MM.1S (cell line): Measurements from ENCODE around the gene ZFPM1.
"Not testable (repeated sequence)": the region's sequence is repeated elsewhere in the genome, so short reads cannot be mapped to it uniquely, and the experiment has no call there.

ENCODE experiments used
- DNase-seq: peaks from one replicate; pipeline ENCODE4 v3.0.0-alpha.2; 2015
- H2AFZ ChIP-seq: fragments of 300-600 bp; sonication (generic); 2 replicates; pipeline ENCODE4 v1.6.0; 2016; ENCODE audit warnings: antibody characterized with exemption, low read length
- H3F3A ChIP-seq: fragments of 300-600 bp; sonication (generic); 2 replicates; pipeline ENCODE4 v1.6.1; 2016; ENCODE audit warnings: mild to moderate bottlenecking, antibody characterized with exemption, low read length, moderate library complexity, mixed read lengths; ENCODE audit not compliant: insufficient read depth
- H3K27ac ChIP-seq: fragments of 300-600 bp; sonication (generic); 2 replicates; pipeline ENCODE4 v1.5.1; 2016; ENCODE audit warnings: mild to moderate bottlenecking, low read length
- H3K27me3 ChIP-seq: fragments of 300-600 bp; sonication (generic); replicated peaks from 2 replicates; pipeline ENCODE4 v1.6.0; 2016; ENCODE audit warnings: low read length; ENCODE audit not compliant: insufficient read depth
- H3K36me3 ChIP-seq: fragments of 300-600 bp; sonication (generic); replicated peaks from 2 replicates; pipeline ENCODE4 v1.6.1; 2016; ENCODE audit warnings: mild to moderate bottlenecking, low read length, mixed read lengths; ENCODE audit not compliant: insufficient read depth
- H3K4me1 ChIP-seq: fragments of 300-600 bp; sonication (generic); 2 replicates; pipeline ENCODE4 v1.6.1; 2016; ENCODE audit warnings: low read length, mixed read lengths
- H3K4me2 ChIP-seq: fragments of 300-600 bp; sonication (generic); 2 replicates; pipeline ENCODE4 v1.6.0; 2016; ENCODE audit warnings: low read depth, low read length
- H3K4me3 ChIP-seq: fragments of 300-600 bp; sonication (generic); 2 replicates; pipeline ENCODE4 v1.5.1; 2016; ENCODE audit warnings: low read length, mixed read lengths
- H3K79me2 ChIP-seq: fragments of 300-600 bp; sonication (generic); 2 replicates; pipeline ENCODE4 v1.6.1; 2016; ENCODE audit warnings: mixed run types, low read length, mixed read lengths
- H3K9ac ChIP-seq: fragments of 300-600 bp; sonication (generic); 2 replicates; pipeline ENCODE4 v1.6.1; 2016; ENCODE audit warnings: low read length, mixed read lengths
- H3K9me2 ChIP-seq: fragments of 300-600 bp; sonication (generic); replicated peaks from 2 replicates; pipeline ENCODE4 v1.6.1; 2016; ENCODE audit warnings: mild to moderate bottlenecking, low read length, mixed read lengths; ENCODE audit not compliant: insufficient read depth
- H3K9me3 ChIP-seq: fragments of 300-600 bp; sonication (generic); replicated peaks from 2 replicates; pipeline ENCODE4 v1.6.1; 2016; ENCODE audit warnings: mild to moderate bottlenecking, low read length, mixed read lengths; ENCODE audit not compliant: insufficient read depth
- H4K20me1 ChIP-seq: fragments of 300-600 bp; sonication (generic); 2 replicates; pipeline ENCODE4 v1.6.1; 2016; ENCODE audit warnings: mild to moderate bottlenecking, low read length, moderate library complexity, mixed read lengths; ENCODE audit not compliant: insufficient read depth
- CTCF ChIP-seq: fragments of 300-600 bp; sonication (generic); IDR thresholded peaks from 2 replicates; pipeline ENCODE4 v1.5.1; 2016; ENCODE audit warnings: antibody characterized with exemption, low read length, mixed read lengths
- EZH2 ChIP-seq: fragments of 300-600 bp; sonication (generic); optimal IDR thresholded peaks from 2 replicates; pipeline ENCODE3; 2017; ENCODE audit warnings: low read depth, mild to moderate bottlenecking, antibody characterized with exemption, low read length, mixed read lengths
- EZH2phosphoT487 ChIP-seq: fragments of 300-600 bp; sonication (generic); IDR thresholded peaks from 2 replicates; pipeline ENCODE4 v1.6.1; 2018; ENCODE audit warnings: antibody characterized with exemption, low read length

Gene ZFPM1

GRCh38 chr16:88407807-88408206 lies 45.3 kb upstream of the ZFPM1 start:
- H3K36me3 ChIP-seq: no peaks in the 10 kb centered on the region
- H3K4me2 ChIP-seq: no peak overlapping the region
- no peak overlapping the region for H3K9ac ChIP-seq
- no peaks in the 10 kb centered on the region for H4K20me1 ChIP-seq
- H3K4me1 ChIP-seq: no peaks in the 10 kb centered on the region
- peaks cover 40% of the 10 kb centered on the region for H3K27me3 ChIP-seq
- DNase-seq: no peak
- H3K9me3 ChIP-seq: no peaks in the 10 kb centered on the region
- H3K4me3 ChIP-seq: no peak overlapping the region
- H3F3A ChIP-seq: no peaks in the 10 kb centered on the region
- no peaks in the 10 kb centered on the region for H3K9me2 ChIP-seq
- TF ChIP-seq CTCF (no peak), EZH2phosphoT487 (no peak), EZH2 (no peak)
- H2AFZ ChIP-seq: no peak overlapping the region
- no peak overlapping the region for H3K27ac ChIP-seq
- no peaks in the 10 kb centered on the region for H3K79me2 ChIP-seq

GRCh38 chr16:88408561-88409142 lies 44.4 kb upstream of the ZFPM1 start:
- DNase-seq: no peak
- TF ChIP-seq EZH2: no peak
- TF ChIP-seq CTCF: no peak
- no peak for TF ChIP-seq EZH2phosphoT487
- no peak overlapping the region for H2AFZ ChIP-seq
- no peaks in the 10 kb centered on the region for H3K9me2 ChIP-seq
- H3K4me1 ChIP-seq: no peaks in the 10 kb centered on the region
- no peak overlapping the region for H3K27ac ChIP-seq
- no peaks in the 10 kb centered on the region for H3K36me3 ChIP-seq
- H3F3A ChIP-seq: no peaks in the 10 kb centered on the region
- H3K4me3 ChIP-seq: no peak overlapping the region
- H3K4me2 ChIP-seq: no peak overlapping the region
- no peak overlapping the region for H3K9ac ChIP-seq
- H3K79me2 ChIP-seq: no peaks in the 10 kb centered on the region
- H4K20me1 ChIP-seq: no peaks in the 10 kb centered on the region
- H3K9me3 ChIP-seq: no peaks in the 10 kb centered on the region
- H3K27me3 ChIP-seq: peaks cover 40% of the 10 kb centered on the region

GRCh38 chr16:88409296-88410065 lies 43.6 kb upstream of the ZFPM1 start:
- TF ChIP-seq EZH2phosphoT487 (no peak), EZH2 (no peak), CTCF (no peak)
- Histone ChIP-seq H3K27me3 (peaks cover 38% of the 10 kb centered on the region), H3K9ac (no peak overlapping the region)

GRCh38 chr16:88410297-88410968 lies 42.6 kb upstream of the ZFPM1 start:
- not testable (repeated sequence) for H3K9ac ChIP-seq, H3K27ac ChIP-seq, H3K4me2 ChIP-seq, H3K36me3 ChIP-seq, H3K9me2 ChIP-seq, H3K79me2 ChIP-seq, DNase-seq, H4K20me1 ChIP-seq, H3K4me3 ChIP-seq, H3K4me1 ChIP-seq, H3F3A ChIP-seq, H3K9me3 ChIP-seq, H2AFZ ChIP-seq
- H3K27me3 ChIP-seq: peaks cover 43% of the 10 kb centered on the region

More at GRCh38 chr16:88409296-88410065, 43.6 kb upstream of the ZFPM1 start:
- Histone ChIP-seq H4K20me1 (no peaks in the 10 kb centered on the region), H3K27ac (no peak overlapping the region), H3K4me2 (no peak overlapping the region), H3K4me3 (no peak overlapping the region), H3K79me2 (no peaks in the 10 kb centered on the region), H2AFZ (no peak overlapping the region), H3K9me2 (no peaks in the 10 kb centered on the region), H3K4me1 (no peaks in the 10 kb centered on the region), H3F3A (no peaks in the 10 kb centered on the region), H3K36me3 (no peaks in the 10 kb centered on the region), H3K9me3 (no peaks in the 10 kb centered on the region)
- no peak for DNase-seq
